Measurements from ENCODE around the gene GSN.

The GSN gene

DNA sequence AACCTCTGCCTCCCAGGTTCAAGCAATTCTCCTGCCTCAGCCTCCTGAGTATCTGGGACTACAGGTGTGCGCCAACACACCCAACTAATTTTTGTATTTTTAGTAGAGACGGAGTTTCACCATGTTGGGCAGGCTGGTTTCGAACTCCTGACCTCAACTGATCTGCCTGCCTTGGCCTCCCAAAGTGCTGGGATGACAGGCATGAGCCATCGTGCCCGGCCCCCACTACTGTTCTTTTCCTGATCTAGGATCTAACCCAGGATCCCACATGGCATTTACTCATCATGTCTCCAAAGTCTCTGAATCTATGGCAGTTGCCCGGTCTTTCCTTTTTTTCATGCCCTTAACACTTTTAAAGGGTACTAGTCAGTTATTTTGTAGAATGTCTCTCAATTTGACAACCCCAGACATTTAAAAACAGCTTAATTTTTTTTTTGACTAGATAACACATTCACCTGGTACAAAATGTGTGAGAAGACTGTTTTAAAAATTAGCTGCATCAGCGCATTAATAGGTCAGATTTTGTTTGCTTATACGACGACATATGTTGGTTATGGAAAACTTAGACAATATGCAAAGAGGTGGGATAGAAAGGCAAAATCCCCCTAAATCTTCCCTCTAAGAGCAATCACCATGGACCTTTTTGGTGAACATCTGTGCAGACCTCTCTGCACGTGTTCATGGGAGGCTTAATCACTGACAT, 55.6 kb downstream of the GSN start:
- Histone ChIP-seq H3K79me2 (ENCODE audit: insufficient read depth, low read length) (no peaks in the 10 kb centered on the region), H2AFZ (ENCODE audit: low read length) (no peak overlapping the region), H3K4me3 (ENCODE audit: low read length, poor library complexity, severe bottlenecking) (no peak overlapping the region), H3K27me3 (ENCODE audit: insufficient read depth, low read length, poor library complexity, severe bottlenecking) (no peaks in the 10 kb centered on the region), H3K9me2 (replicated peaks; ENCODE audit: low read depth, low read length) (no peaks in the 10 kb centered on the region), H4K20me1 (ENCODE audit: insufficient read depth, low read length, poor library complexity, severe bottlenecking) (no peaks in the 10 kb centered on the region), H3K9ac (ENCODE audit: low read depth, low read length, poor library complexity, severe bottlenecking) (no peak overlapping the region), H3K4me2 (ENCODE audit: low read depth, low read length, poor library complexity, severe bottlenecking) (no peak overlapping the region), H3K9me3 (ENCODE audit: insufficient read depth, low read depth, low read length) (no peaks in the 10 kb centered on the region), H3K4me1 (ENCODE audit: insufficient read depth, low read length, poor library complexity, severe bottlenecking) (peaks cover 19% of the 10 kb centered on the region), H3F3A (ENCODE audit: low read depth) (0 out of 2 replicates have a peak, but pooled peaks cover 4% of the 10 kb centered on the region), H3K36me3 (ENCODE audit: insufficient read depth, low read length) (peaks cover 4% of the 10 kb centered on the region; the same call in 1 of the 2 replicates)
- TF ChIP-seq, protein P1, sequence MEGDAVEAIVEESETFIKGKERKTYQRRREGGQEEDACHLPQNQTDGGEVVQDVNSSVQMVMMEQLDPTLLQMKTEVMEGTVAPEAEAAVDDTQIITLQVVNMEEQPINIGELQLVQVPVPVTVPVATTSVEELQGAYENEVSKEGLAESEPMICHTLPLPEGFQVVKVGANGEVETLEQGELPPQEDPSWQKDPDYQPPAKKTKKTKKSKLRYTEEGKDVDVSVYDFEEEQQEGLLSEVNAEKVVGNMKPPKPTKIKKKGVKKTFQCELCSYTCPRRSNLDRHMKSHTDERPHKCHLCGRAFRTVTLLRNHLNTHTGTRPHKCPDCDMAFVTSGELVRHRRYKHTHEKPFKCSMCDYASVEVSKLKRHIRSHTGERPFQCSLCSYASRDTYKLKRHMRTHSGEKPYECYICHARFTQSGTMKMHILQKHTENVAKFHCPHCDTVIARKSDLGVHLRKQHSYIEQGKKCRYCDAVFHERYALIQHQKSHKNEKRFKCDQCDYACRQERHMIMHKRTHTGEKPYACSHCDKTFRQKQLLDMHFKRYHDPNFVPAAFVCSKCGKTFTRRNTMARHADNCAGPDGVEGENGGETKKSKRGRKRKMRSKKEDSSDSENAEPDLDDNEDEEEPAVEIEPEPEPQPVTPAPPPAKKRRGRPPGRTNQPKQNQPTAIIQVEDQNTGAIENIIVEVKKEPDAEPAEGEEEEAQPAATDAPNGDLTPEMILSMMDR (conservative IDR thresholded peaks at IDR 0.05; ENCODE audit: low read length), result no peak
- TF ChIP-seq EZH2phosphoT487 (IDR thresholded peaks at IDR 0.05; ENCODE audit: borderline replicate concordance), result no peak

DNA sequence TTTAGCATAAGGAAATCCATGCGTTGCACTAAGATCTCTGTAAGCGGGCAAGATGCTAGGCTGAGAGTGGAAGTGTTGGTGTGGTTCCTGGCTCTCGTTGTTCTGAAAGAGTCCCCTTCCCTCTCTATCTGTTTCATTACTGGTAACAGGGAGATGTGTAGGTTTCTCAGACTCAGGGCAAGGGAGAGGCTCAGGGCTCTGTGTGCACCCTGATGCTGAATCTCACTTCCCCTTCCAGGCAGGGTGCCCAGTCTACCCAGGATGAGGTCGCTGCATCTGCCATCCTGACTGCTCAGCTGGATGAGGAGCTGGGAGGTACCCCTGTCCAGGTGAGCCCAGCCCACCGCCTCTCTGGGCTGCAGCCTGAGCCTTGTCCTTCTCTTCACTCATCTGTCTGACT, 56.4 kb downstream of the GSN start:
- no peaks in the 10 kb centered on the region for H3K9me3 ChIP-seq (ENCODE audit: insufficient read depth, low read depth, low read length)
- H2AFZ ChIP-seq (ENCODE audit: low read length), result no peak overlapping the region

DNA sequence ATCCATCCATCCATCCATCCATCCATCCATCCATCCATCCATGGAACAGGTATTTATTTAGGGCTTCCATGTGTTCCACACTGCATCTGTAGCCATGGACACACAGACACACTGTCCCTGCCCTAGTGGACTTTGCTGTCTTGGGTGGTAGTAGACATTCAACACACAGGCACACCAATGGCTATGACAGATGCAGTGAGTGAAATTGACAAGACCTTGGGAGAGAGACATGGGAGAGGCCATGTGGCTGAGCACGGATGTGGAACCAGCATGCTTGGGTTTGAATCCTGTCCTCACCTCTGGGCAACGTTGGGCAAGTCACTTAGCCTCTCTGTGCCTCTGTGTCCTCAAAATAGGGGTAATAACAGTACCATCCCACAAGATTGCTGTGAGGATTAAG, 56.8 kb downstream of the GSN start:
- TF ChIP-seq EZH2phosphoT487 (IDR thresholded peaks at IDR 0.05; ENCODE audit: borderline replicate concordance), result no peak
- TF ChIP-seq, protein P1 (conservative IDR thresholded peaks at IDR 0.05; ENCODE audit: low read length), result no peak
- Histone ChIP-seq H3K4me2 (ENCODE audit: low read depth, low read length, poor library complexity, severe bottlenecking) (no peak overlapping the region), H3K4me3 (ENCODE audit: low read length, poor library complexity, severe bottlenecking) (no peak overlapping the region), H4K20me1 (ENCODE audit: insufficient read depth, low read length, poor library complexity, severe bottlenecking) (no peaks in the 10 kb centered on the region), H3K4me1 (ENCODE audit: insufficient read depth, low read length, poor library complexity, severe bottlenecking) (peaks cover 19% of the 10 kb centered on the region), H3K27me3 (ENCODE audit: insufficient read depth, low read length, poor library complexity, severe bottlenecking) (no peaks in the 10 kb centered on the region), H3K36me3 (ENCODE audit: insufficient read depth, low read length) (peaks cover 4% of the 10 kb centered on the region; the same call in 1 of the 2 replicates), H3K9me2 (replicated peaks; ENCODE audit: low read depth, low read length) (no peaks in the 10 kb centered on the region), H3K9me3 (ENCODE audit: insufficient read depth, low read depth, low read length) (no peaks in the 10 kb centered on the region), H3K9ac (ENCODE audit: low read depth, low read length, poor library complexity, severe bottlenecking) (no peak overlapping the region), H3F3A (ENCODE audit: low read depth) (0 out of 2 replicates have a peak, but pooled peaks cover 4% of the 10 kb centered on the region), H2AFZ (ENCODE audit: low read length) (no peak overlapping the region), H3K79me2 (ENCODE audit: insufficient read depth, low read length) (no peaks in the 10 kb centered on the region)

More for the DNA sequence above, 56.4 kb downstream of the GSN start:
- Histone ChIP-seq H3K9ac (ENCODE audit: low read depth, low read length, poor library complexity, severe bottlenecking) (no peak overlapping the region), H3K4me2 (ENCODE audit: low read depth, low read length, poor library complexity, severe bottlenecking) (no peak overlapping the region), H3F3A (ENCODE audit: low read depth) (0 out of 2 replicates have a peak, but pooled peaks cover 4% of the 10 kb centered on the region), H3K79me2 (ENCODE audit: insufficient read depth, low read length) (no peaks in the 10 kb centered on the region), H3K4me3 (ENCODE audit: low read length, poor library complexity, severe bottlenecking) (no peak overlapping the region), H3K9me2 (replicated peaks; ENCODE audit: low read depth, low read length) (no peaks in the 10 kb centered on the region), H4K20me1 (ENCODE audit: insufficient read depth, low read length, poor library complexity, severe bottlenecking) (no peaks in the 10 kb centered on the region), H3K4me1 (ENCODE audit: insufficient read depth, low read length, poor library complexity, severe bottlenecking) (peaks cover 19% of the 10 kb centered on the region), H3K36me3 (ENCODE audit: insufficient read depth, low read length) (peaks cover 4% of the 10 kb centered on the region; the same call in 1 of the 2 replicates), H3K27me3 (ENCODE audit: insufficient read depth, low read length, poor library complexity, severe bottlenecking) (no peaks in the 10 kb centered on the region)
- no peak for TF ChIP-seq EZH2phosphoT487 (IDR thresholded peaks at IDR 0.05; ENCODE audit: borderline replicate concordance)
- TF ChIP-seq, protein P1 (conservative IDR thresholded peaks at IDR 0.05; ENCODE audit: low read length), result no peak
